Lower leg skin (tissue), 4 donors: ENCODE data around the gene IQUB. TPM values are rescaled to one million over a fixed set of nuclear protein-coding genes. Genes with fewer than 3 reads are reported as not detected.

Source experiments
- DNase-seq, 2 donors: peaks; one replicate each; pipeline ENCODE4 v3.0.0-alpha.2; 2019; ENCODE audit warnings: low spot score in 2 of 2
- H3K4me3 ChIP-seq: fragments of 200-600 bp; sonication (generic); 2 replicates; pipeline ENCODE4 v1.5.1; 2017; ENCODE audit warnings: mild to moderate bottlenecking, low read depth; ENCODE audit not compliant: poor library complexity, severe bottlenecking
- POLR2A ChIP-seq, 2 donors: fragments of 450-650 bp; IDR thresholded peaks; one replicate each; pipeline ENCODE4 v1.6.1; 2016 to 2017; ENCODE audit warnings: antibody characterized with exemption in 2 of 2, mild to moderate bottlenecking in 1 of 2, moderate library complexity in 1 of 2
- WGBS, 2 donors: methylation state at CpG; one replicate each; pipeline ENCODE4 v1.1.5; 2018; 5-methylcytosine and 5-hydroxymethylcytosine counted together
- intact Hi-C: fragments of 100-400 bp; cut with DNase I; formaldehyde crosslinking; loops from one replicate; pipeline ENCODE4 v1.15.0; 2023; ENCODE audit warnings: low total_unique reads
- total RNA-seq, 4 donors: library from RNA; depleted of rRNA; stranded (reverse); fragments of >200 nt; gene quantifications; one replicate each; pipeline ENCODE4 v1.1.0, GENCODE V29; 2016
- TF ChIP-seq, protein P1 (sequence below), 3 donors: fragments of 450-650 bp; IDR thresholded peaks; one replicate each; pipeline ENCODE4 v1.5.1; 2016; ENCODE audit warnings: antibody characterized with exemption in 3 of 3, mild to moderate bottlenecking in 3 of 3, moderate library complexity in 2 of 3

The IQUB gene
- total RNA-seq, 4 donors from 2014 or later: 0.22 to 0.55 TPM; not detected in 2

GRCh38 chr7:123573896-123574467 lies 39.6 kb upstream of the IQUB start:
- 92 to 96% methylated on average over 2 of the region's 2 CpGs for WGBS, 2 donors
- no peak for DNase-seq
- no peak overlapping the region for H3K4me3 ChIP-seq
- intact Hi-C loops: no loop called here
- TF ChIP-seq, protein P1, sequence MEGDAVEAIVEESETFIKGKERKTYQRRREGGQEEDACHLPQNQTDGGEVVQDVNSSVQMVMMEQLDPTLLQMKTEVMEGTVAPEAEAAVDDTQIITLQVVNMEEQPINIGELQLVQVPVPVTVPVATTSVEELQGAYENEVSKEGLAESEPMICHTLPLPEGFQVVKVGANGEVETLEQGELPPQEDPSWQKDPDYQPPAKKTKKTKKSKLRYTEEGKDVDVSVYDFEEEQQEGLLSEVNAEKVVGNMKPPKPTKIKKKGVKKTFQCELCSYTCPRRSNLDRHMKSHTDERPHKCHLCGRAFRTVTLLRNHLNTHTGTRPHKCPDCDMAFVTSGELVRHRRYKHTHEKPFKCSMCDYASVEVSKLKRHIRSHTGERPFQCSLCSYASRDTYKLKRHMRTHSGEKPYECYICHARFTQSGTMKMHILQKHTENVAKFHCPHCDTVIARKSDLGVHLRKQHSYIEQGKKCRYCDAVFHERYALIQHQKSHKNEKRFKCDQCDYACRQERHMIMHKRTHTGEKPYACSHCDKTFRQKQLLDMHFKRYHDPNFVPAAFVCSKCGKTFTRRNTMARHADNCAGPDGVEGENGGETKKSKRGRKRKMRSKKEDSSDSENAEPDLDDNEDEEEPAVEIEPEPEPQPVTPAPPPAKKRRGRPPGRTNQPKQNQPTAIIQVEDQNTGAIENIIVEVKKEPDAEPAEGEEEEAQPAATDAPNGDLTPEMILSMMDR (IDR thresholded peaks at IDR 0.05): no peak
- TF ChIP-seq POLR2A (IDR thresholded peaks at IDR 0.05): no peak

GRCh38 chr7:123573341-123573740 lies 38.9 kb upstream of the IQUB start:
- intact Hi-C loops: no loop called here
- no peak overlapping the region for H3K4me3 ChIP-seq
- no peak for TF ChIP-seq POLR2A (IDR thresholded peaks at IDR 0.05)
- TF ChIP-seq, protein P1 (IDR thresholded peaks at IDR 0.05): no peak
- WGBS, 2 donors: 66 to 67% methylated on average over 3 of the region's 3 CpGs
- no peak for DNase-seq

DNA sequence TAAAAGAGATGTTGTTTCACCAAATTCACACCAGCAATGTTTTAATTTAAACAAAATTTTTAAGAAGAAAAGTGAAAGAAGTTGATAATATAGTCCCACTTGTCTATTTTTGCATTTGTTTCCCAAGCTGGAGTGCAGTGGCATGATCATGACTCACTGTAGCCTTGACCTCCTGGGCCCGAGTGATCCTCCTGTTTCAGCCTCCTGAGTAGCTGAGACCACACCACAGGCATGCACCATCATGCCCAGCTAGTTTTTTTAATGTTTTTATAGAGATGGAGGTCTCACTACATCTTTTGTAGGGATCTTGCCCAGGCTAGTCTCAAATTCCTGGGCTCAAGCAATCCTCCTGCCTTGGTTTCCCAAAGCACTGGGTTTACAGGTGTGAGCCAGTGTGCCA lies 37.3 kb upstream of the IQUB start:
- intact Hi-C loops: no loop called here
- TF ChIP-seq, protein P1 (IDR thresholded peaks at IDR 0.05): no peak
- TF ChIP-seq POLR2A (IDR thresholded peaks at IDR 0.05): no peak
- no peak for DNase-seq
- no peak overlapping the region for H3K4me3 ChIP-seq
- WGBS, 2 donors: 68 to 70% methylated on average over 1 of the region's 1 CpG

GRCh38 chr7:123571187-123571586 lies 36.8 kb upstream of the IQUB start:
- no peak for DNase-seq
- intact Hi-C loops: no loop called here
- no peak overlapping the region for H3K4me3 ChIP-seq
- TF ChIP-seq, protein P1 (IDR thresholded peaks at IDR 0.05): no peak
- no peak for TF ChIP-seq POLR2A (IDR thresholded peaks at IDR 0.05)
- WGBS, 2 donors: 66 to 70% methylated on average over 1 of the region's 1 CpG

DNA sequence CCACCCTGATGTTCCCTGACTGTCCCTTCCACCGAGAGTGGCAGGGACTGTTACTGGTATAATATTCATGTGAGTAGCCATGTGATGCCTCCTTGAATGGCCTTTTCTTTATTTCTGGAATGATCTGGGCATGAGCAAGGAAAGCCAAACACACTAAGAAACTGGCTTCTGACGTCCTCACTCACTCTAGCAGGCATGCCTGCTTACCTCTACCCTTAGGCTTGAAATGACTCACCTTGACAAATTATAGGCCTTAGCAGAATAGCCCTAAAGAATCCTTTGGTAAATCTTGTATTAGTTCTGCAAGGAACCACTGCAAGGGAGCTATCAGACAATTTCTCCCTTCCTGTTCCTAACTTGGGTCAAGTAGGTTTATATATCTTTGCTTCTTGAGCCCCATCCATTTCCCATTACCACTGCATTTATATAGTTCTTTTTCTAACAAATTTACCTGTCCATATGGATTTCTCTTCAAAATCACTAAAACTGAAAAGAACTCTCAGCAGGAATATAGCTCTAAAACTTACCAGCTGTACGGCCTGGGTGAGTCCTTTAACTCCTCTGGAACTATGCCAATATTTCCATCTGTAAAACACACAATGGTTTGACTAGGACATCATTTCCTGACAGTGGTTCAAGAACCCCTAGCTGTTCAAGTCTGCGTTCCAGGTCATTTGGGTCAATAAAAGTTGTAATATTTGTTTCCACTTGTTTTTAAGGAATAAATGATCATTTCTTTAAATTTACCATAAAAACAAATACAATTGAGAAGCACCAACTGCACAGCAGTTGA lies 36.2 kb upstream of the IQUB start:
- DNase-seq: no peak
- TF ChIP-seq, protein P1 (IDR thresholded peaks at IDR 0.05): no peak
- no peak for TF ChIP-seq POLR2A (IDR thresholded peaks at IDR 0.05)
- intact Hi-C loops: no loop called here
- WGBS, 2 donors: 50 to 57% methylated on average over 4 of the region's 4 CpGs
- no peak overlapping the region for H3K4me3 ChIP-seq
